Liver (tissue), 9 donors: ENCODE measurements around the gene SHLD1. TPM values are rescaled to one million over a fixed set of nuclear protein-coding genes. Genes with fewer than 3 reads are reported as not detected.
"Not testable (repeated sequence)": the region's sequence is repeated elsewhere in the genome, so short reads cannot be mapped to it uniquely, and the experiment has no call there.

Source experiments
- DNase-seq: peaks from one replicate; pipeline ENCODE4 v3.0.0-alpha.2; 2017; ENCODE audit warnings: low spot score
- H3K27ac ChIP-seq, 2 donors: one replicate each; pipeline ENCODE4 v1.7.0; 2013; ENCODE audit warnings: inconsistent platforms in 2 of 2, low read length in 2 of 2, control low read depth in 1 of 2, low read depth in 1 of 2, mild to moderate bottlenecking in 1 of 2
- H3K27me3 ChIP-seq, 4 donors: one replicate each; pipeline versions ENCODE4 v1.6.1 to v1.7.0; 2013; ENCODE audit warnings: low read length in 3 of 4, inconsistent platforms in 1 of 4, mild to moderate bottlenecking in 1 of 4, moderate library complexity in 1 of 4; ENCODE audit not compliant: control insufficient read depth in 4 of 4, insufficient read depth in 4 of 4
- H3K36me3 ChIP-seq, 4 donors: one replicate each; pipeline versions ENCODE4 v1.6.1 to v1.7.0; 2013; ENCODE audit warnings: low read length in 3 of 4, mild to moderate bottlenecking in 3 of 4, low read depth in 1 of 4, moderate library complexity in 1 of 4; ENCODE audit not compliant: control insufficient read depth in 4 of 4, insufficient read depth in 3 of 4
- H3K4me1 ChIP-seq, 4 donors: one replicate each; pipeline versions ENCODE4 v1.6.1 to v1.7.0; 2013; ENCODE audit warnings: low read length in 3 of 4, mild to moderate bottlenecking in 3 of 4, moderate library complexity in 1 of 4; ENCODE audit not compliant: control insufficient read depth in 4 of 4, insufficient read depth in 4 of 4
- H3K4me3 ChIP-seq, 3 donors: one replicate each; pipeline versions ENCODE4 v1.6.1 to v1.7.0; 2013; ENCODE audit warnings: low read length in 3 of 3, control low read depth in 1 of 3, low read depth in 1 of 3, mild to moderate bottlenecking in 1 of 3
- H3K9ac ChIP-seq, 2 donors: one replicate each; pipeline ENCODE4 v1.7.0; 2013; ENCODE audit warnings: low read length in 2 of 2, mild to moderate bottlenecking in 2 of 2, moderate library complexity in 2 of 2, control low read depth in 1 of 2, low read depth in 1 of 2
- H3K9me3 ChIP-seq, 4 donors: one replicate each; pipeline versions ENCODE4 v1.6.1 to v1.7.0; 2013; ENCODE audit warnings: low read length in 3 of 4; ENCODE audit not compliant: control insufficient read depth in 4 of 4
- EGR1 ChIP-seq, 2 donors: IDR thresholded peaks; 2 replicates each; pipeline ENCODE4 v1.6.1; 2016 to 2018; ENCODE audit warnings: antibody characterized with exemption in 2 of 2, low read depth in 2 of 2
- FOXA1 ChIP-seq: IDR thresholded peaks from 2 replicates; pipeline ENCODE4 v1.6.1; 2016; ENCODE audit warnings: antibody characterized with exemption
- FOXA2 ChIP-seq: IDR thresholded peaks from 2 replicates; pipeline ENCODE4 v1.6.1; 2016; ENCODE audit warnings: antibody characterized with exemption
- GABPA ChIP-seq, 2 donors: IDR thresholded peaks in 1 of 2; conservative IDR thresholded peaks in 1 of 2; 2 replicates each; pipeline ENCODE4 v1.6.1; 2016; ENCODE audit warnings: antibody characterized with exemption in 2 of 2, mild to moderate bottlenecking in 1 of 2, moderate library complexity in 1 of 2
- HNF4G ChIP-seq: IDR thresholded peaks from 2 replicates; pipeline ENCODE4 v1.6.1; 2016; ENCODE audit warnings: antibody characterized with exemption
- JUND ChIP-seq, 2 donors: IDR thresholded peaks; 2 replicates each; pipeline ENCODE4 v1.6.1; 2016; ENCODE audit warnings: antibody characterized with exemption in 2 of 2
- RAD21 ChIP-seq, 2 donors: IDR thresholded peaks; 2 replicates each; pipeline ENCODE4 v1.6.1; 2016; ENCODE audit warnings: antibody characterized with exemption in 2 of 2, mild to moderate bottlenecking in 2 of 2
- REST ChIP-seq: IDR thresholded peaks from 2 replicates; pipeline ENCODE4 v1.6.1; 2016; ENCODE audit warnings: antibody characterized with exemption, mild to moderate bottlenecking
- RXRA ChIP-seq, 2 donors: IDR thresholded peaks; 2 replicates each; pipeline ENCODE4 v1.6.1; 2017 to 2018; ENCODE audit warnings: antibody characterized with exemption in 2 of 2, mild to moderate bottlenecking in 1 of 2
- SP1 ChIP-seq: IDR thresholded peaks from 2 replicates; pipeline ENCODE4 v1.6.1; 2018; ENCODE audit warnings: antibody characterized with exemption, mild to moderate bottlenecking
- TAF1 ChIP-seq: conservative IDR thresholded peaks from 2 replicates; pipeline ENCODE4 v1.6.1; 2016; ENCODE audit warnings: antibody characterized with exemption, mild to moderate bottlenecking
- YY1 ChIP-seq: IDR thresholded peaks from 2 replicates; pipeline ENCODE4 v1.6.1; 2016; ENCODE audit warnings: antibody characterized with exemption, mild to moderate bottlenecking
- ZBTB33 ChIP-seq: IDR thresholded peaks from 2 replicates; pipeline ENCODE4 v1.6.1; 2016; ENCODE audit warnings: antibody characterized with exemption
- WGBS: extraction: QIAGEN DNeasy Blood & Tissue Kit; methylation state at CpG from one replicate; pipeline ENCODE4 v1.1.7; 2013; 5-methylcytosine and 5-hydroxymethylcytosine counted together
- polyA plus RNA-seq, 2 donors: library from polyadenylated mRNA; stranded (reverse) in 1 of 2; unstranded in 1 of 2; fragments of 200-250 nt in 1 of 2; fragments of >200 nt in 1 of 2; fragmentation: Nextera tagmentation in 1 of 2; extraction: Ambion mirVana in 1 of 2; gene quantifications; one replicate each; pipeline versions ENCODE4 v1.2.1 to v1.2.3, GENCODE V29; 2013 to 2015
- total RNA-seq, 2 donors: library from RNA; depleted of rRNA; stranded (reverse); fragments of >200 nt; gene quantifications; one replicate each; pipeline ENCODE4 v1.2.3, GENCODE V29; 2014
- TF ChIP-seq, protein P1 (sequence below): fragments of 150-350 bp; IDR thresholded peaks from 2 replicates; pipeline ENCODE4 v1.5.1; 2017; ENCODE audit warnings: improper control_type of control experiment, low read depth, low read length; ENCODE audit not compliant: missing input control
- TF ChIP-seq, protein P2 (sequence below): IDR thresholded peaks from 2 replicates; pipeline ENCODE4 v1.6.1; 2016; ENCODE audit warnings: antibody characterized with exemption
- donor health status: healthy.
- donor health status: healthy.
- donor health status: healthy.
- donor health status: healthy.
- donor health status: healthy.

Gene SHLD1
- total and polyA plus RNA-seq, 4 donors: 0.92 to 5.0 (median 2.0) TPM

GRCh38 chr20:5797165-5797564, 47.0 kb downstream of the SHLD1 start:
- WGBS: 84% methylated on average over 1 of the region's 1 CpG
- DNase-seq: no peak
- no peak overlapping the region for H3K27ac ChIP-seq
- no peak overlapping the region for H3K4me3 ChIP-seq
- H3K27me3 ChIP-seq: no peaks in the 10 kb centered on the region
- H3K36me3 ChIP-seq: no peaks in the 10 kb centered on the region
- TF ChIP-seq REST: no peak
- no peak for TF ChIP-seq GABPA (IDR thresholded peaks at IDR 0.05 in 1 of 2, conservative IDR thresholded peaks at IDR 0.05 in 1 of 2)
- no peak for TF ChIP-seq YY1
- TF ChIP-seq, protein P1, sequence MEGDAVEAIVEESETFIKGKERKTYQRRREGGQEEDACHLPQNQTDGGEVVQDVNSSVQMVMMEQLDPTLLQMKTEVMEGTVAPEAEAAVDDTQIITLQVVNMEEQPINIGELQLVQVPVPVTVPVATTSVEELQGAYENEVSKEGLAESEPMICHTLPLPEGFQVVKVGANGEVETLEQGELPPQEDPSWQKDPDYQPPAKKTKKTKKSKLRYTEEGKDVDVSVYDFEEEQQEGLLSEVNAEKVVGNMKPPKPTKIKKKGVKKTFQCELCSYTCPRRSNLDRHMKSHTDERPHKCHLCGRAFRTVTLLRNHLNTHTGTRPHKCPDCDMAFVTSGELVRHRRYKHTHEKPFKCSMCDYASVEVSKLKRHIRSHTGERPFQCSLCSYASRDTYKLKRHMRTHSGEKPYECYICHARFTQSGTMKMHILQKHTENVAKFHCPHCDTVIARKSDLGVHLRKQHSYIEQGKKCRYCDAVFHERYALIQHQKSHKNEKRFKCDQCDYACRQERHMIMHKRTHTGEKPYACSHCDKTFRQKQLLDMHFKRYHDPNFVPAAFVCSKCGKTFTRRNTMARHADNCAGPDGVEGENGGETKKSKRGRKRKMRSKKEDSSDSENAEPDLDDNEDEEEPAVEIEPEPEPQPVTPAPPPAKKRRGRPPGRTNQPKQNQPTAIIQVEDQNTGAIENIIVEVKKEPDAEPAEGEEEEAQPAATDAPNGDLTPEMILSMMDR: no peak
- no peaks in the 10 kb centered on the region for H3K9me3 ChIP-seq
- H3K4me1 ChIP-seq: no peaks in the 10 kb centered on the region
- H3K9ac ChIP-seq: no peak overlapping the region

GRCh38 chr20:5797843-5798462, 47.8 kb downstream of the SHLD1 start:
- H3K9ac ChIP-seq: no peak overlapping the region
- H3K4me3 ChIP-seq: no peak overlapping the region
- TF ChIP-seq REST (no peak), JUND (IDR thresholded peaks at IDR 0.05) (no peak), HNF4G (no peak), RAD21 (IDR thresholded peaks at IDR 0.05) (no peak), FOXA2 (no peak), FOXA1 (no peak), ZBTB33 (no peak), RXRA (IDR thresholded peaks at IDR 0.05) (no peak), TAF1 (no peak), SP1 (no peak), EGR1 (IDR thresholded peaks at IDR 0.05; ENCODE audit: low read depth in 2 of 2) (no peak)
- TF ChIP-seq, protein P2, sequence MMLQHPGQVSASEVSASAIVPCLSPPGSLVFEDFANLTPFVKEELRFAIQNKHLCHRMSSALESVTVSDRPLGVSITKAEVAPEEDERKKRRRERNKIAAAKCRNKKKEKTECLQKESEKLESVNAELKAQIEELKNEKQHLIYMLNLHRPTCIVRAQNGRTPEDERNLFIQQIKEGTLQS: no peak
- no peaks in the 10 kb centered on the region for H3K4me1 ChIP-seq
- no peak overlapping the region for H3K27ac ChIP-seq
- 83% methylated on average over 7 of the region's 7 CpGs for WGBS
- H3K27me3 ChIP-seq: no peaks in the 10 kb centered on the region
- DNase-seq: no peak
- no peaks in the 10 kb centered on the region for H3K36me3 ChIP-seq
- H3K9me3 ChIP-seq: no peaks in the 10 kb centered on the region

- not testable (repeated sequence) for H3K9me3 ChIP-seq, H3K9ac ChIP-seq, H3K36me3 ChIP-seq, DNase-seq, H3K4me3 ChIP-seq, H3K27ac ChIP-seq, H3K27me3 ChIP-seq
- peaks cover 2 to 12% (median 8%) of the 10 kb centered on the region in 4 donors for H3K4me1 ChIP-seq
- 89% methylated on average over 13 of the region's 13 CpGs for WGBS
These were observed 53.6 kb downstream of the SHLD1 start for GRCh38 chr20:5803754-5804303.
